SK-N-SH (cell line): ENCODE results near the gene GLYAT. TPM values are rescaled to one million over a fixed set of nuclear protein-coding genes. Genes with fewer than 3 reads are reported as not detected.

Experiments
- CTCF ChIA-PET: fragments of 300-600, 350-600 bp; formaldehyde crosslinking; extraction: SDS; loops from one replicate; lab custom pipeline; 2021; lab: Yijun Ruan, JAX
- POLR2A ChIA-PET: fragments of 350-600 bp; sonication (Branson Sonifier 250); formaldehyde crosslinking; extraction: SDS; loops from one replicate; lab custom pipeline; 2020; ENCODE audit warnings: antibody characterized with exemption, inconsistent platforms; lab: Yijun Ruan, JAX
- DNase-seq: peaks from one replicate; pipeline ENCODE4 v3.0.0; 2012
- H2AFZ ChIP-seq: fragments of 200-600 bp; sonication (generic); 2 replicates; pipeline ENCODE4 v1.8.1; 2016; ENCODE audit warnings: antibody characterized with exemption, mild to moderate bottlenecking, low read depth
- H3F3A ChIP-seq: fragments of 200-600 bp; sonication (generic); replicated peaks from 2 replicates; pipeline ENCODE3; 2016; ENCODE audit warnings: antibody characterized with exemption, mild to moderate bottlenecking; ENCODE audit not compliant: insufficient read depth
- H3K27ac ChIP-seq, 2 experiments: fragments of 200-500 bp in 1 of 2; fragments of 200-600 bp in 1 of 2; sonication (Bioruptor generic) in 1 of 2; sonication (generic), shearing (Covaris generic) in 1 of 2; 2 replicates each; pipeline versions ENCODE4 v1.5.1 to v1.6.1; 2014 to 2016; ENCODE audit warnings: low read depth in 2 of 2, inconsistent platforms in 1 of 2, low read length in 1 of 2, mild to moderate bottlenecking in 1 of 2, mixed read lengths in 1 of 2
- H3K27me3 ChIP-seq: fragments of 200-600 bp; sonication (generic), shearing (Covaris generic); 2 replicates; pipeline ENCODE4 v1.6.1; 2016; ENCODE audit warnings: mixed run types; ENCODE audit not compliant: insufficient read depth
- H3K36me3 ChIP-seq, 2 experiments: fragments of 200-500 bp in 1 of 2; fragments of 200-600 bp in 1 of 2; sonication (Bioruptor generic) in 1 of 2; sonication (generic) in 1 of 2; replicated peaks in 1 of 2; 2 replicates each; pipeline versions ENCODE3 to v1.5.1; 2014 to 2016; ENCODE audit warnings: low read length in 1 of 2, mild to moderate bottlenecking in 1 of 2; ENCODE audit not compliant: insufficient read depth in 2 of 2, control insufficient read depth in 1 of 2
- H3K4me1 ChIP-seq, 2 experiments: fragments of 200-500 bp in 1 of 2; fragments of 200-600 bp in 1 of 2; sonication (Bioruptor generic) in 1 of 2; sonication (generic), shearing (Covaris generic) in 1 of 2; 2 replicates each; pipeline versions ENCODE4 v1.5.1 to v1.6.1; 2014 to 2016; ENCODE audit warnings: low read depth in 1 of 2, low read length in 1 of 2, mixed run types in 1 of 2; ENCODE audit not compliant: insufficient read depth in 2 of 2, control insufficient read depth in 1 of 2
- H3K4me2 ChIP-seq: fragments of 200-600 bp; sonication (generic), shearing (Covaris generic); 2 replicates; pipeline ENCODE4 v1.6.1; 2017; ENCODE audit warnings: mixed run types
- H3K4me3 ChIP-seq, 2 experiments: fragments of 200-500 bp in 1 of 2; fragments of 200-600 bp in 1 of 2; sonication (Bioruptor generic) in 1 of 2; sonication (generic), shearing (Covaris generic) in 1 of 2; 2 replicates each; pipeline versions ENCODE4 v1.5.1 to v1.8.1; 2014 to 2016; ENCODE audit warnings: low read depth in 2 of 2, inconsistent platforms in 1 of 2, low read length in 1 of 2, mild to moderate bottlenecking in 1 of 2, mixed read lengths in 1 of 2, moderate library complexity in 1 of 2
- H3K79me2 ChIP-seq: fragments of 200-600 bp; sonication (generic); 2 replicates; pipeline ENCODE4 v1.8.1; 2017; ENCODE audit warnings: mild to moderate bottlenecking; ENCODE audit not compliant: insufficient read depth
- H3K9ac ChIP-seq: fragments of 200-600 bp; sonication (generic); 2 replicates; pipeline ENCODE4 v1.6.1; 2017; ENCODE audit warnings: mixed run types
- H3K9me2 ChIP-seq: fragments of 200-600 bp; sonication (generic); 2 replicates; pipeline ENCODE4 v1.6.1; 2017; ENCODE audit warnings: mixed run types
- H3K9me3 ChIP-seq: fragments of 200-600 bp; sonication (generic); 2 replicates; pipeline ENCODE4 v1.6.1; 2017; ENCODE audit warnings: mixed run types, mild to moderate bottlenecking, moderate library complexity
- H4K20me1 ChIP-seq: fragments of 200-600 bp; sonication (generic); 2 replicates; pipeline ENCODE4 v1.6.1; 2017; ENCODE audit warnings: mild to moderate bottlenecking, mixed run types; ENCODE audit not compliant: insufficient read depth
- EP300 ChIP-seq, 2 experiments: IDR thresholded peaks; 2 replicates each; pipeline versions ENCODE4 v1.4.0 to v1.6.1; 2012; ENCODE audit warnings: borderline replicate concordance in 1 of 2, low read depth in 1 of 2, low read length in 1 of 2
- FOXM1 ChIP-seq: IDR thresholded peaks from 2 replicates; pipeline ENCODE4 v1.4.0; 2012; ENCODE audit warnings: low read depth, mild to moderate bottlenecking
- GATA2 ChIP-seq: sonication (generic); formaldehyde crosslinking; IDR thresholded peaks from 2 replicates; pipeline ENCODE4 v1.5.0; 2020; ENCODE audit warnings: mild to moderate bottlenecking, missing genetic modification reagents
- MXI1 ChIP-seq: IDR thresholded peaks from 2 replicates; pipeline ENCODE4 v1.6.1; 2012; ENCODE audit warnings: mild to moderate bottlenecking, low read depth, low read length, improper control_type of control experiment
- RCOR1 ChIP-seq: fragments of 150-350 bp; IDR thresholded peaks from 2 replicates; pipeline ENCODE4 v1.6.1; 2017; ENCODE audit warnings: antibody characterized with exemption, low read length
- RXRA ChIP-seq: IDR thresholded peaks from 2 replicates; pipeline ENCODE4 v1.4.0; 2012; ENCODE audit warnings: low read depth, mild to moderate bottlenecking, borderline replicate concordance
- SIN3A ChIP-seq: IDR thresholded peaks from 2 replicates; pipeline ENCODE4 v1.6.1; 2012; ENCODE audit warnings: low read depth, mild to moderate bottlenecking, low read length, moderate library complexity, borderline replicate concordance
- SMC3 ChIP-seq: IDR thresholded peaks from 2 replicates; pipeline ENCODE4 v1.6.1; 2012; ENCODE audit warnings: low read depth, low read length, improper control_type of control experiment
- TAF1 ChIP-seq: IDR thresholded peaks from 2 replicates; pipeline ENCODE4 v1.6.1; 2012; ENCODE audit warnings: low read depth, mild to moderate bottlenecking, low read length, moderate library complexity, borderline replicate concordance
- TCF12 ChIP-seq: IDR thresholded peaks from 2 replicates; pipeline ENCODE4 v1.4.0; 2012
- YY1 ChIP-seq: IDR thresholded peaks from 2 replicates; pipeline ENCODE4 v1.4.0; 2012; ENCODE audit warnings: low read depth, mild to moderate bottlenecking
- WGBS: methylation state at CpG from one replicate; pipeline ENCODE4 v1.1.6; 2017; ENCODE audit warnings: low lambda C conversion rate; 5-methylcytosine and 5-hydroxymethylcytosine counted together
- polyA plus RNA-seq, 3 experiments: library from polyadenylated mRNA; depleted of rRNA; stranded (reverse); fragments of >200 nt; gene quantifications; 2 replicates each; pipeline ENCODE4 v1.2.3, GENCODE V29; 2012
- TF ChIP-seq, protein P1 (sequence below): fragments of 150-350 bp; IDR thresholded peaks from 2 replicates; pipeline ENCODE4 v1.6.1; 2016; ENCODE audit warnings: mild to moderate bottlenecking, low read depth, low read length
- TF ChIP-seq, protein P2 (sequence below): IDR thresholded peaks from 2 replicates; pipeline ENCODE4 v1.4.0; 2012; ENCODE audit warnings: low read depth, borderline replicate concordance
- TF ChIP-seq, protein P3 (sequence below): IDR thresholded peaks from 2 replicates; pipeline ENCODE4; 2012

GLYAT gene
- polyA plus RNA-seq, 1 of the 3 experiments (the other 2 are of a cell fraction) = not detected

DNA sequence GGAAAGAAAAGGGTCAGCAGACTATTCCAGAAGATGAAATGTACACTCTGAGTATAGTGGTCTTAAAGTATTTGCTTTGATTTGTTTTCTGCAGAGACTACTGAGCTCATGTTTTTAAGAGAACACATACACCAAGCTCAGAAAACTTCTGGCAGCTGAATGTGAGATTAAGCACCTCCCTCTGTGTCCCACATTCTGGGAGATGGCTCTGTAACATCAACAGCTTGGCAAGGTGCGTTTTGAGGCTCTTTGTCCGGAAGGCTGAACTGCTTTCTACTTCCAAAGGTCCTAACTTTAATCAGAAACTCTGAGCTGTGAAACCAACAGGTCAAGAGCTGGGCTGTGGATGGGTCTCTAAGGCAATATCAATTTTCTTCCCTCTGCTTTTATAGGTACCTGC lies 36.4 kb upstream of the GLYAT start:
- H3K9me3 ChIP-seq = no peaks in the 10 kb centered on the region
- CTCF ChIA-PET = no interaction called here

DNA sequence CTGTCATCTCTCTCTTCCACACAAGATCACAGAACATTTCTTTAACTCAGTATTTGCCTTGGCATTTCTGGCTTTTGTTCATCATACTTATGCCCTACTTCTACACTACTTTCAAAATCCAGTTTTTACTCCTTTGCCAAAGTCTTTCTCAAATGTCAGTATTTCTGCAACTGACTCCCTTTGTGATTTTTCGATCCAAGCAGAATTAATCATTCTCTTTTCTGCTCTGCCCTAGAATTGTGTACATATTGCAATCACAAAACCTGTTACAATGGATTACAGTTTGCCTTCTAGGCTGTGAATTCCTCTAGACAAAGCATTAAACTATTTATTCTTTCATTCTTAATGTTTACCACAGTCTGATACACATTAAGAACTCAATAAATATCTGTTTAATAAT lies 33.3 kb upstream of the GLYAT start:
- Histone ChIP-seq H3K27me3 (no peaks in the 10 kb centered on the region), H3K4me3 (no peak overlapping the region), H3F3A (no peaks in the 10 kb centered on the region), H3K79me2 (no peaks in the 10 kb centered on the region), H3K36me3 (no peaks in the 10 kb centered on the region), H3K4me2 (no peak overlapping the region), H3K9me2 (no peaks in the 10 kb centered on the region), H3K4me1 (no peaks in the 10 kb centered on the region), H3K27ac (no peak overlapping the region), H3K9me3 (no peaks in the 10 kb centered on the region), H2AFZ (no peak overlapping the region), H3K9ac (no peak overlapping the region), H4K20me1 (no peaks in the 10 kb centered on the region)
- no peak for DNase-seq
- CTCF ChIA-PET = no interaction called here
- 0% methylated on average over 1 of the region's 1 CpG for WGBS
- TF ChIP-seq EP300 (IDR thresholded peaks at IDR 0.05; ENCODE audit: borderline replicate concordance in 1 of 2, low read depth in 1 of 2, low read length in 1 of 2) (no peak), MXI1 (no peak)
- TF ChIP-seq, protein P1, sequence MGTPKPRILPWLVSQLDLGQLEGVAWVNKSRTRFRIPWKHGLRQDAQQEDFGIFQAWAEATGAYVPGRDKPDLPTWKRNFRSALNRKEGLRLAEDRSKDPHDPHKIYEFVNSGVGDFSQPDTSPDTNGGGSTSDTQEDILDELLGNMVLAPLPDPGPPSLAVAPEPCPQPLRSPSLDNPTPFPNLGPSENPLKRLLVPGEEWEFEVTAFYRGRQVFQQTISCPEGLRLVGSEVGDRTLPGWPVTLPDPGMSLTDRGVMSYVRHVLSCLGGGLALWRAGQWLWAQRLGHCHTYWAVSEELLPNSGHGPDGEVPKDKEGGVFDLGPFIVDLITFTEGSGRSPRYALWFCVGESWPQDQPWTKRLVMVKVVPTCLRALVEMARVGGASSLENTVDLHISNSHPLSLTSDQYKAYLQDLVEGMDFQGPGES = no peak
- TF ChIP-seq, protein P2, sequence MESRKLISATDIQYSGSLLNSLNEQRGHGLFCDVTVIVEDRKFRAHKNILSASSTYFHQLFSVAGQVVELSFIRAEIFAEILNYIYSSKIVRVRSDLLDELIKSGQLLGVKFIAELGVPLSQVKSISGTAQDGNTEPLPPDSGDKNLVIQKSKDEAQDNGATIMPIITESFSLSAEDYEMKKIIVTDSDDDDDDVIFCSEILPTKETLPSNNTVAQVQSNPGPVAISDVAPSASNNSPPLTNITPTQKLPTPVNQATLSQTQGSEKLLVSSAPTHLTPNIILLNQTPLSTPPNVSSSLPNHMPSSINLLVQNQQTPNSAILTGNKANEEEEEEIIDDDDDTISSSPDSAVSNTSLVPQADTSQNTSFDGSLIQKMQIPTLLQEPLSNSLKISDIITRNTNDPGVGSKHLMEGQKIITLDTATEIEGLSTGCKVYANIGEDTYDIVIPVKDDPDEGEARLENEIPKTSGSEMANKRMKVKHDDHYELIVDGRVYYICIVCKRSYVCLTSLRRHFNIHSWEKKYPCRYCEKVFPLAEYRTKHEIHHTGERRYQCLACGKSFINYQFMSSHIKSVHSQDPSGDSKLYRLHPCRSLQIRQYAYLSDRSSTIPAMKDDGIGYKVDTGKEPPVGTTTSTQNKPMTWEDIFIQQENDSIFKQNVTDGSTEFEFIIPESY = no peak
- POLR2A ChIA-PET = no interaction called here

More for the DNA sequence above, 36.4 kb upstream of the GLYAT start:
- Histone ChIP-seq H2AFZ (no peak overlapping the region), H3K4me3 (no peak overlapping the region), H3K36me3 (no peaks in the 10 kb centered on the region), H3K27ac (no peak overlapping the region), H3K4me2 (no peak overlapping the region), H3K27me3 (no peaks in the 10 kb centered on the region), H3K4me1 (no peaks in the 10 kb centered on the region), H4K20me1 (no peaks in the 10 kb centered on the region), H3F3A (no peaks in the 10 kb centered on the region), H3K9ac (no peak overlapping the region), H3K79me2 (no peaks in the 10 kb centered on the region), H3K9me2 (no peaks in the 10 kb centered on the region)
- DNase-seq = no peak
- POLR2A ChIA-PET = no interaction called here
- TF ChIP-seq SMC3 (no peak), MXI1 (no peak), TAF1 (no peak), SIN3A (no peak), GATA2 (CRISPR knock-in tag) (no peak)
- WGBS = 5% methylated on average over 2 of the region's 2 CpGs

DNA sequence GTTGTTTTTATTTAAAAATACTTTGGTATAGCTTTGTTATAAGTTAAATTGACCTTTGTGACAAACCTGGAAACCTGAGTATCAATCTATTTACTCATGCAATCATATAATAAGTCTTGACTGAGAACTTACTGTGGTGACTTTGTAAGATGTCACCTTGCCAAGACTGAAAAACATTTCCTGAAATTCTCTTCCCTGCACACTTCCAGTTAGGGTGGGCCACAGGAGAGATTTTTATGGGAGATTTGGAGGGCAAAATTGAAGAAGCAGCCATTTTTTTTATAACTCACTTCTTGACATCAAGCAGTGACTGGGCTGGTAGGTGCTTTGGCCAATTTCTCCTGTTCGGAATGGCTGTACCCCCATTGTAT lies 31.4 kb upstream of the GLYAT start:
- no peaks in the 10 kb centered on the region for H3F3A ChIP-seq
- H3K36me3 ChIP-seq = no peaks in the 10 kb centered on the region
- no peaks in the 10 kb centered on the region for H3K27me3 ChIP-seq
- H4K20me1 ChIP-seq = no peaks in the 10 kb centered on the region
- H3K9me2 ChIP-seq = no peaks in the 10 kb centered on the region
- no peaks in the 10 kb centered on the region for H3K9me3 ChIP-seq
- no peaks in the 10 kb centered on the region for H3K79me2 ChIP-seq
- no peak overlapping the region for H2AFZ ChIP-seq
- no peak overlapping the region for H3K9ac ChIP-seq
- WGBS = 0% methylated on average over 1 of the region's 1 CpG
- CTCF ChIA-PET = no interaction called here
- H3K27ac ChIP-seq = no peak overlapping the region
- no peak overlapping the region for H3K4me3 ChIP-seq
- no peak overlapping the region for H3K4me2 ChIP-seq
- no peak for DNase-seq
- POLR2A ChIA-PET = no interaction called here
- no peaks in the 10 kb centered on the region for H3K4me1 ChIP-seq
- TF ChIP-seq MXI1 (no peak), SIN3A (no peak), RCOR1 (no peak), RXRA (no peak), GATA2 (CRISPR knock-in tag) (no peak), FOXM1 (no peak), YY1 (no peak), TCF12 (no peak)
- TF ChIP-seq, protein P3, sequence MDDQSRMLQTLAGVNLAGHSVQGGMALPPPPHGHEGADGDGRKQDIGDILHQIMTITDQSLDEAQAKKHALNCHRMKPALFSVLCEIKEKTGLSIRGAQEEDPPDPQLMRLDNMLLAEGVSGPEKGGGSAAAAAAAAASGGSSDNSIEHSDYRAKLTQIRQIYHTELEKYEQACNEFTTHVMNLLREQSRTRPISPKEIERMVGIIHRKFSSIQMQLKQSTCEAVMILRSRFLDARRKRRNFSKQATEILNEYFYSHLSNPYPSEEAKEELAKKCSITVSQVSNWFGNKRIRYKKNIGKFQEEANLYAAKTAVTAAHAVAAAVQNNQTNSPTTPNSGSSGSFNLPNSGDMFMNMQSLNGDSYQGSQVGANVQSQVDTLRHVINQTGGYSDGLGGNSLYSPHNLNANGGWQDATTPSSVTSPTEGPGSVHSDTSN = no peak
- TF ChIP-seq, protein P2 = no peak
